Thyroid gland (tissue), 4 donors: Measurements from ENCODE around the gene HOXC11. TPM values are rescaled to one million over a fixed set of nuclear protein-coding genes. Genes with fewer than 3 reads are reported as not detected.

Source experiments
- DNase-seq, 2 donors: peaks; one replicate each; pipeline ENCODE4 v3.0.0-alpha.2; 2019
- H3K27ac ChIP-seq, 3 donors: fragments of 200-600 bp; sonication (generic); 1 replicate in 2 of 3; 2 replicates in 1 of 3; pipeline ENCODE4 v1.5.1; 2016 to 2019; ENCODE audit warnings: mild to moderate bottlenecking in 1 of 3, moderate library complexity in 1 of 3
- H3K27me3 ChIP-seq: fragments of 200-600 bp; sonication (generic); one replicate; pipeline ENCODE4 v1.5.1; 2019
- H3K36me3 ChIP-seq, 2 donors: fragments of 200-600 bp; sonication (generic); one replicate each; pipeline ENCODE4 v1.5.1; 2016 to 2019
- H3K4me1 ChIP-seq, 2 donors: fragments of 200-600 bp; sonication (generic); one replicate each; pipeline ENCODE4 v1.5.1; 2017 to 2019
- H3K4me3 ChIP-seq, 3 donors: fragments of 200-600 bp; sonication (generic); replicated peaks in 1 of 3; 1 replicate in 2 of 3; 2 replicates in 1 of 3; pipeline ENCODE4 v1.5.1; 2016; ENCODE audit warnings: mild to moderate bottlenecking in 1 of 3
- H3K9me3 ChIP-seq: fragments of 200-600 bp; sonication (generic); one replicate; pipeline ENCODE4 v1.5.1; 2017
- CTCF ChIP-seq, 6 experiments: fragments of 200-600 bp in 3 of 6; fragments of 450-650 bp in 3 of 6; sonication (generic) in 3 of 6; IDR thresholded peaks; one replicate each; pipeline ENCODE4 v1.5.1; 2016 to 2019; ENCODE audit warnings: antibody characterized with exemption in 6 of 6, mild to moderate bottlenecking in 2 of 6, inconsistent platforms in 1 of 6, moderate library complexity in 1 of 6
- POLR2A ChIP-seq, 2 donors: fragments of 450-650 bp; IDR thresholded peaks; one replicate each; pipeline ENCODE4 v1.6.1; 2017; ENCODE audit warnings: antibody characterized with exemption in 2 of 2, mild to moderate bottlenecking in 2 of 2, moderate library complexity in 1 of 2
- WGBS, 2 donors: methylation state at CpG; one replicate each; pipeline ENCODE4 v1.1.5; 2017; 5-methylcytosine and 5-hydroxymethylcytosine counted together
- intact Hi-C: fragments of 100-400 bp; cut with DNase I; formaldehyde crosslinking; loops from one replicate; pipeline ENCODE4 v1.15.1; 2023
- total RNA-seq, 4 donors: library from RNA; depleted of rRNA; stranded (reverse); fragments of >200 nt; gene quantifications; one replicate each; pipeline ENCODE4 v1.2.3, GENCODE V29; 2016

The HOXC11 gene
- total RNA-seq, 4 donors from 2014 or later = not detected

DNA sequence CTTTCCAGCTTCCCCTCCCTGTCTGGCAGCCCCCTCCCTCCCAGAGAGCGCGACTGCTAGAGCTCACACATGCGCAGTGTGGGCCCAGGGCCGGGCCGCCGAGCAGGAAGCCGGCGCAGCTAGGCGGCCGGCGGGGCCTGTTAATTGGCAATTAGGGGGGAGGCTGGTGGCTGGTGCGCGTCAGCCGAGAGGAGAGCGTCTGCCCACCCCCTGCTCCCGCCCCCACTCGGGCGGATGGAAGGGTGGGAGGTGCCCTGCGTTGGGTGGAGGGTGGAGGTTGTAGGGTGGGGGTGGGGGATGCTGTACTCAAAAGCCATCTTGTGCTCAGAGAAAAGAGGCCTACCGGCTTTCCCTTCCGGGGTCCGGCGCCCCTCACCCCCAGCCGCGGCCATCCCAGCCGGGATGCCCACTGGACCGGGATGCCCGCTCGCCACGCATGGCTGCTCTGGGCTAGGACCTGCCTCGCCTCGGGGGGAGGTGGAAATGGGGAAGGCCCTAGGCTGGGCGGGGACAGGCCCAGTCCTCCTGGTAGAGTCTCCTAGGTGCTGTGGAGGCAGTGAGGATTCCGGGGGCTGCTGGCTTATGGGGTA lies 45.0 kb downstream of the HOXC11 start:
- intact Hi-C loops = no loop called here
- Histone ChIP-seq H3K36me3 (no peaks in the 10 kb centered on the region), H3K4me1 (peaks cover 6 to 31% of the 10 kb centered on the region in 2 donors), H3K27ac (no peak overlapping the region), H3K4me3 (peak overlapping the region in 1 of 3 donors; percentile 20), H3K27me3 (peaks cover 76% of the 10 kb centered on the region), H3K9me3 (no peaks in the 10 kb centered on the region)
- no peak for TF ChIP-seq CTCF (IDR thresholded peaks at IDR 0.05)
- no peak for TF ChIP-seq POLR2A (IDR thresholded peaks at IDR 0.05)
- DNase-seq = peak; percentile 34 to 39
- 0% methylated on average over 2 to 7 of the region's 34 CpGs for WGBS, 2 donors

- 26 to 28% methylated on average over 23 to 29 of the region's 29 CpGs for WGBS, 2 donors
- Histone ChIP-seq H3K9me3 (no peaks in the 10 kb centered on the region), H3K4me1 (peaks cover 6 to 31% of the 10 kb centered on the region in 2 donors), H3K36me3 (no peaks in the 10 kb centered on the region), H3K4me3 (peak overlapping the region in 1 of 3 donors; percentile 20), H3K27me3 (peaks cover 76% of the 10 kb centered on the region), H3K27ac (no peak overlapping the region)
- no peak for DNase-seq
- TF ChIP-seq POLR2A (IDR thresholded peaks at IDR 0.05) (no peak), CTCF (IDR thresholded peaks at IDR 0.05) (no peak)
- intact Hi-C loops = no loop called here
These were observed 45.6 kb downstream of the HOXC11 start for GRCh38 chr12:54018468-54018984.

DNA sequence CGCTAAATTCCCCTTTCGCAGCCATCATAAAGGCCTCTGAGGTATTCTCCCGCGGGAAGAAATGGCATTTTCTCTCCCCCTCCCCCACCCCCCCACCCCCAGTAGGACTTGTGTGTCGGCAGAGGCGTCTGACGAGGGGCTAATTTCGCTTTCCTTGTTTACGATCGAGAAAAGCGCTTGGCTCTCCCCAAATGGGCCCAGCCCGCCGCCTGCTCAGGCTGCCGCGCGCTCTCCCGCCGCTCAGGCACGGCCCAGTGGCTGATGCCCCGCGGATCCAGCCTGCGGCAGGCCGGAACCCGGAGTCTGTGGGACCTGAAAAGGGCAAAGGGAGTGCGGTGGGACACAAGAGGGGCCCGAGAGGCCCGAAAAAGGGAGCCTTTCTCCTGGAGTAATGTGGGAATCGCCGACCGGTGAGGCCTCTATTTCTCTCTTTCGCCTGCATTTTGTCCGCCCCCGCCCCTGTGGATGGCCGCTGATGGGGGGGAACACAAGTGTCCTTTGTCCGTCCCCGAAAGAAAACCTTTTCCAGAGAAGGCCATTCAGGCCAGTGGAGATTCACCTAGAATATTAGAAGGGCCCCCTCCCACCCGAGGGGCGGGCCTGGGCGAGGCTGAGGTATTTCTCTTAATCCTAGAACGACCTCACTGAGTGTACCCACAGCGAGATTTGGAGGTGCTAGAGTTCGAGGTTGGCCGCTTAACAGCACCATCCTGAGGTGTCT lies 46.3 kb downstream of the HOXC11 start:
- Histone ChIP-seq H3K9me3 (no peaks in the 10 kb centered on the region), H3K4me1 (peaks cover 6 to 31% of the 10 kb centered on the region in 2 donors), H3K27me3 (peaks cover 73% of the 10 kb centered on the region), H3K27ac (no peak overlapping the region), H3K36me3 (no peaks in the 10 kb centered on the region), H3K4me3 (no peak overlapping the region)
- WGBS, 2 donors = 25 to 29% methylated on average over 31 to 38 of the region's 43 CpGs
- TF ChIP-seq CTCF (IDR thresholded peaks at IDR 0.05) (no peak), POLR2A (IDR thresholded peaks at IDR 0.05) (no peak)
- intact Hi-C loops = no loop called here
- DNase-seq = no peak

DNA sequence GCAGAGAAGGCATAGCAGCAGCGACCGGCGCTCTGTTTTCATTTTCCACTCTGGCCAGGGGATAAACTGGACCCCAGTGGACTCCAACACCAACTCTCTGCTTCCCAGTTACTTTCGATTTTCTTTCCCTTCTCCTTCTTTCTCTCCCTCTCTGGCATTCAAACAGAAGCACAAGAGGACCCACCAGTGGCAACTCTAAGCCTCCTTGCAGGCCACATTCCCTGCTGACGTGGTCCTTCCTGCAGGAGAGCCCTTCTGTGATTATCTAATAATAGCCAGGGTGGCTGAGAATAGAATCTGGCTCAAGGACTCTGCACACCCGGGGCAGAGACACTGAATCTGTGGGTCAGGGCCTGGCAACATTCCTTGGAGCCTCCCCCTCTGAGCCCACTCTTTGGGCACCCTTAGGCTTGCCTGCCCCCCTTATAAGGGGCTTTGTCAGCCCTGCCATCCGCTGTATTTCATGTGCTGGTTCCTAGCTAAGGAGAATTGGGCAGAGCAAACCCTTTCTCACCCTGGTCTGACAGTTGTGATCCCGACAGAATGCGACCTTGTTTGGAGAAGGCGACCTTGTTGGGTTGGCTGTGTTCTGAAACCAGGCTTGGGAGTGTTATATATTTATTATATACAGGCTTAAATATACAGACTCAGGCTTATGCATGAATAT lies 47.1 kb downstream of the HOXC11 start:
- Histone ChIP-seq H3K27ac (no peak overlapping the region), H3K36me3 (no peaks in the 10 kb centered on the region), H3K27me3 (peaks cover 71% of the 10 kb centered on the region), H3K9me3 (no peaks in the 10 kb centered on the region), H3K4me3 (no peak overlapping the region), H3K4me1 (peaks cover 6 to 28% of the 10 kb centered on the region in 2 donors)
- 27 to 32% methylated on average over 10 of the region's 10 CpGs for WGBS, 2 donors
- TF ChIP-seq CTCF (IDR thresholded peaks at IDR 0.05) = no peak
- TF ChIP-seq POLR2A (IDR thresholded peaks at IDR 0.05) = no peak
- no peak for DNase-seq
- intact Hi-C loops = no loop called here
